ENCODE results near the gene MT1A. TPM values are rescaled to one million over a fixed set of nuclear protein-coding genes. Genes with fewer than 3 reads are reported as not detected.

Gene MT1A
- total RNA-seq, 1 experiment from 2014 or later, result 52.1 TPM

GRCh38 chr16:56601325-56601724, 37.1 kb upstream of the MT1A start:
- no peak overlapping the region for H3K4me3 ChIP-seq (ENCODE audit: low read depth in 2 of 2, low read length in 2 of 2)
- POLR2A ChIA-PET, result interaction anchor here (0.6 kb wide), 1 partner anchor 72 kb away, joined by 3 read pairs; no protein-coding TSS in a partner anchor
- BruUV-seq (replicated peaks), result no TSS peak
- H3K27ac ChIP-seq (ENCODE audit: low read length), result no peak overlapping the region
- no peaks in the 10 kb centered on the region for H3K27me3 ChIP-seq (ENCODE audit: control insufficient read depth, insufficient read depth, low read length)
- H3K4me1 ChIP-seq (ENCODE audit: control insufficient read depth, insufficient read depth, low read length), result peaks cover 16% of the 10 kb centered on the region
- H3K36me3 ChIP-seq (ENCODE audit: control insufficient read depth, insufficient read depth, low read length), result no peaks in the 10 kb centered on the region
- DNase-seq (ENCODE audit: low read depth, low spot score) (no peak), ATAC-seq (peak; percentile 36; the same call in 1 of the 2 replicates)
- intact Hi-C loops (cut with micrococcal nuclease; ENCODE audit: unreplicated experiment) (loop anchor here (2.0 kb wide), 1 partner anchor 87 kb away; no protein-coding TSS in a partner anchor), in situ Hi-C loops (cut with HindIII; ENCODE audit: low pct_unique_long_range_greater_than_20kb, low sequenced_read_pairs) (no loop called here)
- no peak for TF ChIP-seq TCF7L2 (IDR thresholded peaks at IDR 0.05; ENCODE audit: low read depth, low read length)
- no peak for TF ChIP-seq SIN3A (IDR thresholded peaks at IDR 0.05; ENCODE audit: borderline replicate concordance, insufficient read depth, low read depth, low read length)
- no peak for TF ChIP-seq CTCF (IDR thresholded peaks at IDR 0.05)
- TF ChIP-seq REST (IDR thresholded peaks at IDR 0.05; ENCODE audit: insufficient read depth in 1 of 2, low read depth in 2 of 2, low read length in 1 of 2), result no peak
- TF ChIP-seq POLR2AphosphoS5 (IDR thresholded peaks at IDR 0.05; ENCODE audit: low read depth, low read length), result no peak
- CTCF ChIA-PET, result interaction anchor here (0.6 to 1.1 kb wide), 4 partner anchors 24 to 87 kb away, joined by 3 to 8 read pairs (median 6); partner anchors contain the start of gene MT1E
- H3K9me3 ChIP-seq (ENCODE audit: control insufficient read depth, insufficient read depth, low read depth, low read length), result no peaks in the 10 kb centered on the region

DNA sequence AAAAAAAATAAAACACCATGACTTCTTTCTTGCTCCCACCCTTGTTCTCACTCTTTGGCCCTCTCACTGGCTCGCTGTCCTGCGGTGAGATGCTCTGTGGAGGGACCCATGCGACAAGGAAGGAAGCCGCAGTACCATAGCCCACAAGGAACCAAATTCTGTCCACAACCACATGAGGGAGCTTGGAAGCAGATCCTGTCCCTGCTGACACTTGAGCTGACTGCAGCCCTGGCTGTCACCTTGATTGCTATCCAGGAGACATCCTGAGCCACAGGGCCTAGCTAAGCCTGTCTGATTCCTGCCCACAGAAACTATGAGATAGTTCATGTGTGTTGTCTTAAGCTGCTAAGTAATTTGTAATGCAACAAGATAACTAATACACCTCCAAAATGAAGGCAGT, 34.9 kb upstream of the MT1A start:
- CTCF ChIA-PET, result interaction anchor here (0.8 to 1.2 kb wide), 2 partner anchors 22 to 98 kb away, joined by 3 to 12 read pairs; partner anchors contain the start of gene MT1E
- no peaks in the 10 kb centered on the region for H3K9me3 ChIP-seq (ENCODE audit: control insufficient read depth, insufficient read depth, low read depth, low read length)
- in situ Hi-C loops (cut with HindIII; ENCODE audit: low pct_unique_long_range_greater_than_20kb, low sequenced_read_pairs), result no loop called here
- H3K36me3 ChIP-seq (ENCODE audit: control insufficient read depth, insufficient read depth, low read length), result peaks cover 2% of the 10 kb centered on the region; the same call in 1 of the 2 replicates
- BruUV-seq (replicated peaks), result no TSS peak
- H3K27ac ChIP-seq (ENCODE audit: low read length), result no peak overlapping the region
- intact Hi-C loops (cut with micrococcal nuclease; ENCODE audit: unreplicated experiment), result no loop called here
- ATAC-seq (peak; percentile 23; the same call in 1 of the 2 replicates), DNase-seq (ENCODE audit: low read depth, low spot score) (no peak)
- H3K4me3 ChIP-seq (ENCODE audit: low read depth in 2 of 2, low read length in 2 of 2), result no peak overlapping the region
- peak; percentile 76 for TF ChIP-seq CTCF (IDR thresholded peaks at IDR 0.05)
- TF ChIP-seq REST (IDR thresholded peaks at IDR 0.05; ENCODE audit: insufficient read depth in 1 of 2, low read depth in 2 of 2, low read length in 1 of 2), result no peak
- peaks cover 32% of the 10 kb centered on the region for H3K4me1 ChIP-seq (ENCODE audit: control insufficient read depth, insufficient read depth, low read length)
- H3K27me3 ChIP-seq (ENCODE audit: control insufficient read depth, insufficient read depth, low read length), result no peaks in the 10 kb centered on the region
- POLR2A ChIA-PET, result no interaction called here
